Naive thymus-derived CD4-positive, alpha-beta T cell (primary cell): ENCODE data around the gene OGFR. TPM values are rescaled to one million over a fixed set of nuclear protein-coding genes. Genes with fewer than 3 reads are reported as not detected.

Source experiments
- ATAC-seq: fragments of 150-1000 bp; cut with Tn5 transposase; 2 replicates; pipeline ENCODE4 v1.10.0; 2021; ENCODE audit warnings: mild to moderate bottlenecking, moderate library complexity
- CTCF ChIA-PET: fragments of 350-600 bp; sonication (Branson Sonifier 250); formaldehyde crosslinking; loops from one replicate; lab custom pipeline; 2021; ENCODE audit warnings: antibody characterized with exemption; lab: Charles Lee
- POLR2A ChIA-PET: fragments of 350-600 bp; sonication (Branson Sonifier 250); formaldehyde crosslinking; loops from one replicate; lab custom pipeline; 2021; ENCODE audit warnings: antibody characterized with exemption, inconsistent platforms; lab: Charles Lee
- DNase-seq, 9 donors: peaks; one replicate each; pipeline versions ENCODE4 v3.0.0 to v3.0.0-alpha.2; 2020 to 2022; ENCODE audit warnings: mixed read lengths in 1 of 9
- H3K27ac ChIP-seq: one replicate; pipeline ENCODE4 v1.7.0; 2013; ENCODE audit warnings: mild to moderate bottlenecking, low read depth, low read length, moderate library complexity
- H3K27me3 ChIP-seq, 2 donors: one replicate each; pipeline ENCODE4 v1.7.0; 2013; ENCODE audit warnings: low read length in 2 of 2, mild to moderate bottlenecking in 2 of 2, moderate library complexity in 2 of 2; ENCODE audit not compliant: control insufficient read depth in 2 of 2, insufficient read depth in 2 of 2
- H3K36me3 ChIP-seq, 3 experiments: 1 replicate in 2 of 3; 2 replicates in 1 of 3; pipeline ENCODE4 v1.7.0; 2013; ENCODE audit warnings: low read length in 3 of 3, mild to moderate bottlenecking in 3 of 3, moderate library complexity in 1 of 3; ENCODE audit not compliant: insufficient read depth in 3 of 3, control insufficient read depth in 2 of 3
- H3K4me1 ChIP-seq, 2 donors: one replicate each; pipeline ENCODE4 v1.7.0; 2013; ENCODE audit warnings: low read length in 2 of 2, mild to moderate bottlenecking in 2 of 2, moderate library complexity in 1 of 2; ENCODE audit not compliant: control insufficient read depth in 2 of 2, insufficient read depth in 2 of 2
- H3K4me3 ChIP-seq: 2 replicates; pipeline ENCODE4 v1.7.0; 2013; ENCODE audit warnings: mild to moderate bottlenecking, low read length
- H3K9me3 ChIP-seq, 3 experiments: 1 replicate in 2 of 3; 2 replicates in 1 of 3; pipeline ENCODE4 v1.7.0; 2013; ENCODE audit warnings: low read length in 3 of 3; ENCODE audit not compliant: control insufficient read depth in 2 of 3
- H3K27ac Mint-ChIP-seq, 9 donors: one replicate each; pipeline ENCODE4 v1.8.0; 2020 to 2022; ENCODE audit warnings: mixed read lengths in 9 of 9, mild to moderate bottlenecking in 8 of 9, moderate library complexity in 5 of 9, inconsistent platforms in 2 of 9
- H3K27me3 Mint-ChIP-seq, 5 donors: one replicate each; pipeline ENCODE4 v1.8.0; 2021 to 2022; ENCODE audit warnings: mixed read lengths in 5 of 5, mild to moderate bottlenecking in 1 of 5
- H3K36me3 Mint-ChIP-seq, 5 donors: one replicate each; pipeline ENCODE4 v1.8.0; 2020 to 2022; ENCODE audit warnings: mixed read lengths in 5 of 5, mild to moderate bottlenecking in 3 of 5, inconsistent platforms in 1 of 5
- H3K4me1 Mint-ChIP-seq, 7 donors: one replicate each; pipeline ENCODE4 v1.8.0; 2020 to 2022; ENCODE audit warnings: mixed read lengths in 7 of 7, mild to moderate bottlenecking in 3 of 7, inconsistent platforms in 1 of 7
- H3K4me3 Mint-ChIP-seq, 10 donors: one replicate each; pipeline ENCODE4 v1.8.0; 2020 to 2022; ENCODE audit warnings: mild to moderate bottlenecking in 10 of 10, mixed read lengths in 10 of 10, moderate library complexity in 6 of 10, inconsistent platforms in 2 of 10
- H3K9me3 Mint-ChIP-seq, 11 donors: one replicate each; pipeline ENCODE4 v1.8.0; 2020 to 2022; ENCODE audit warnings: mixed read lengths in 11 of 11, mild to moderate bottlenecking in 4 of 11, inconsistent platforms in 1 of 11, moderate library complexity in 1 of 11
- intact Hi-C, 2 donors: fragments of 100-400 bp; cut with micrococcal nuclease; formaldehyde crosslinking; loops; one replicate each; pipeline ENCODE4 v1.15.1; 2023
- polyA plus RNA-seq, 2 donors: library from polyadenylated mRNA; unstranded; fragments of 300-500 nt; fragmentation: Illumina TruSeq; gene quantifications; one replicate each; pipeline ENCODE4 v1.2.3, GENCODE V29; 2021
- total RNA-seq, 6 experiments: library from RNA in 5 of 6; stranded (reverse) in 5 of 6; gene quantifications; 1 replicate in 5 of 6; 2 replicates in 1 of 6; pipeline ENCODE4 v1.2.3 and lab custom pipeline; 2021 to 2026

OGFR gene
- total and polyA plus RNA-seq, 7 experiments from 2014 or later = 34.5 to 82.7 (median 69.6) TPM

- Histone ChIP-seq H3K36me3 (no peaks in the 10 kb centered on the region), H3K27me3 (no peaks in the 10 kb centered on the region), H3K9me3 (no peaks in the 10 kb centered on the region), H3K4me3 (no peak overlapping the region), H3K4me1 (no peaks in the 10 kb centered on the region), H3K27ac (no peak overlapping the region)
- ATAC-seq (no peak), DNase-seq (no peak)
- no peaks in the 10 kb centered on the region for H3K36me3 Mint-ChIP-seq
- peaks cover 0 to 5% (median 0%) of the 10 kb centered on the region in 5 donors for H3K27me3 Mint-ChIP-seq
- POLR2A ChIA-PET = no interaction called here
- H3K4me3 Mint-ChIP-seq = peak overlapping the region in 3 of 10 donors; percentile 2 to 49 (median 19)
- intact Hi-C loops = no loop called here
- CTCF ChIA-PET = interaction anchor here (0.7 kb wide), 1 partner anchor 196 kb away, joined by 3 read pairs; no protein-coding TSS in a partner anchor
- H3K27ac Mint-ChIP-seq = peak overlapping the region in 4 of 9 donors; percentile 23 to 79 (median 56)
- H3K4me1 Mint-ChIP-seq = peaks cover 0 to 16% (median 12%) of the 10 kb centered on the region in 7 donors
- no peaks in the 10 kb centered on the region for H3K9me3 Mint-ChIP-seq
Observed at GRCh38 chr20:62832951-62833391, 28.3 kb downstream of the OGFR start.

- Histone ChIP-seq H3K9me3 (no peaks in the 10 kb centered on the region), H3K36me3 (no peaks in the 10 kb centered on the region), H3K27me3 (no peaks in the 10 kb centered on the region), H3K4me3 (no peak overlapping the region), H3K4me1 (no peaks in the 10 kb centered on the region), H3K27ac (no peak overlapping the region)
- Mint-ChIP-seq H3K9me3 (no peaks in the 10 kb centered on the region), H3K27ac (no peak overlapping the region), H3K4me3 (no peak overlapping the region), H3K27me3 (peaks cover 0 to 5% (median 0%) of the 10 kb centered on the region in 5 donors), H3K4me1 (peaks cover 0 to 16% (median 12%) of the 10 kb centered on the region in 7 donors), H3K36me3 (no peaks in the 10 kb centered on the region)
- DNase-seq (no peak), ATAC-seq (no peak)
- POLR2A ChIA-PET = no interaction called here
- CTCF ChIA-PET = no interaction called here
- intact Hi-C loops = no loop called here
Observed at GRCh38 chr20:62834967-62835730, 30.5 kb downstream of the OGFR start.

GRCh38 chr20:62835931-62836861 is 31.6 kb downstream of the OGFR start:
- Histone ChIP-seq H3K27me3 (no peaks in the 10 kb centered on the region), H3K36me3 (no peaks in the 10 kb centered on the region), H3K9me3 (no peaks in the 10 kb centered on the region), H3K4me3 (no peak overlapping the region), H3K4me1 (no peaks in the 10 kb centered on the region), H3K27ac (no peak overlapping the region)
- intact Hi-C loops = no loop called here
- Mint-ChIP-seq H3K4me3 (no peak overlapping the region), H3K4me1 (peaks cover 0 to 16% (median 12%) of the 10 kb centered on the region in 7 donors), H3K9me3 (no peaks in the 10 kb centered on the region), H3K36me3 (no peaks in the 10 kb centered on the region), H3K27me3 (peaks cover 0 to 5% (median 0%) of the 10 kb centered on the region in 5 donors), H3K27ac (no peak overlapping the region)
- CTCF ChIA-PET = no interaction called here
- DNase-seq (no peak), ATAC-seq (no peak)
- POLR2A ChIA-PET = no interaction called here

DNA sequence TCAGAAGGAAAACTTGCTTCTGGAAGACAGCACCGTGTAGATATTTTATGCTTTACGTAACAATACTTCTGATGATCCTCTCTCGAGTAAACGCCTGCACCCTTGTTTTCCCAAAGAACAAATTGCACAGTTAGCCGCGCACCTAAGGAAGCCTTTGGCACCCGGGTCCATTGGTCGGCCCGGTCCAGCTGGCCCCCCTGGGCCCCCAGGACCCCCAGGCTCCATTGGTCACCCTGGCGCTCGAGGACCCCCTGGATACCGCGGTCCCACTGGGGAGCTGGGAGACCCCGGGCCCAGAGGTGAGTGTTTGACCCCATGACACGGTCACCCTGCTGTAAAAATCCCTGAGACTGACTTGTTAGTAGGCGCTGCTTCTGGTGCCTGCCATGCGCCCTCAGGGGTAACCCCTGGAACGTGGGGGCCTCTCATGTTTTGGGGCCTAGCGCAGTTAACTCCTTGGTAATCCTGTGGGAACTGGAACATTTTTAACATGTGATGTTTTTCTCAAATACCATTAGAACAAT is 32.4 kb downstream of the OGFR start:
- Mint-ChIP-seq H3K36me3 (no peaks in the 10 kb centered on the region), H3K27ac (peak overlapping the region in 1 of 9 donors; percentile 62), H3K27me3 (peaks cover 0 to 5% (median 0%) of the 10 kb centered on the region in 5 donors), H3K4me3 (no peak overlapping the region), H3K4me1 (peaks cover 0 to 10% (median 8%) of the 10 kb centered on the region in 7 donors), H3K9me3 (no peaks in the 10 kb centered on the region)
- Histone ChIP-seq H3K27me3 (no peaks in the 10 kb centered on the region), H3K36me3 (no peaks in the 10 kb centered on the region), H3K4me3 (no peak overlapping the region), H3K27ac (no peak overlapping the region), H3K9me3 (no peaks in the 10 kb centered on the region), H3K4me1 (no peaks in the 10 kb centered on the region)
- no peak for ATAC-seq
- ChIA-PET CTCF (no interaction called here), POLR2A (no interaction called here)
- no peak for DNase-seq
- intact Hi-C loops = no loop called here

DNA sequence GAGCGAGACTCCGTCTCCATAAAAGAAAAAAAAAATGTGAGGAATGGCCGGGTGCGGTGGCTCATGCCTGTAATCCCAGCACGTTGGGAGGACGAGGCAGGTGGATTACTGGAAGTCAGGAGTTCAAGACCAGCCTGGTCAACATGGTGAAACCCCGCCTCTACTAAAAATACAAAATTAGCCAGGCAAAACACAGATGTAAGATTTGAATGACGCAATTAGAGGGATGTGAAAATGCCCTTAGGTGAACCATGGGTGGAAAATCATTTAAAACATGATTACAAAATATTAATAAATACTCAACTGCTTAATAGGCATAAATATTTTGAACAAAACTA is 33.1 kb downstream of the OGFR start:
- DNase-seq = no peak
- Histone ChIP-seq H3K36me3 (no peaks in the 10 kb centered on the region), H3K27me3 (no peaks in the 10 kb centered on the region), H3K4me1 (no peaks in the 10 kb centered on the region), H3K4me3 (no peak overlapping the region), H3K27ac (no peak overlapping the region), H3K9me3 (no peaks in the 10 kb centered on the region)
- intact Hi-C loops = no loop called here
- ChIA-PET POLR2A (no interaction called here), CTCF (no interaction called here)
- peaks cover 0 to 3% (median 3%) of the 10 kb centered on the region in 7 donors for H3K4me1 Mint-ChIP-seq
- peak; percentile 8 for ATAC-seq
- no peak overlapping the region for H3K4me3 Mint-ChIP-seq
- no peaks in the 10 kb centered on the region for H3K9me3 Mint-ChIP-seq
- peaks cover 0 to 5% (median 0%) of the 10 kb centered on the region in 5 donors for H3K27me3 Mint-ChIP-seq
- H3K27ac Mint-ChIP-seq = no peak overlapping the region
- H3K36me3 Mint-ChIP-seq = peaks cover 0 to under 1% (median 0%) of the 10 kb centered on the region in 5 donors

- intact Hi-C loops = no loop called here
- peak overlapping the region in 1 of 9 donors; percentile 28 for H3K27ac Mint-ChIP-seq
Observed at GRCh38 chr20:62838128-62838891, 33.7 kb downstream of the OGFR start.

More at GRCh38 chr20:62838128-62838891, 33.7 kb downstream of the OGFR start:
- H3K9me3 ChIP-seq = no peaks in the 10 kb centered on the region
- H3K36me3 ChIP-seq = no peaks in the 10 kb centered on the region
- no peaks in the 10 kb centered on the region for H3K4me1 Mint-ChIP-seq
- peaks cover 0 to 5% (median 0%) of the 10 kb centered on the region in 5 donors for H3K27me3 Mint-ChIP-seq
- no peaks in the 10 kb centered on the region for H3K27me3 ChIP-seq
- no peak overlapping the region for H3K27ac ChIP-seq
- ATAC-seq (peak; percentile 63), DNase-seq (no peak)
- H3K36me3 Mint-ChIP-seq = peaks cover 0 to 4% (median 3%) of the 10 kb centered on the region in 5 donors
- H3K4me3 ChIP-seq = no peak overlapping the region
- H3K9me3 Mint-ChIP-seq = no peaks in the 10 kb centered on the region
- ChIA-PET POLR2A (no interaction called here), CTCF (no interaction called here)
- no peak overlapping the region for H3K4me3 Mint-ChIP-seq
- H3K4me1 ChIP-seq = no peaks in the 10 kb centered on the region
